Measurements from ENCODE around the gene HNRNPLL. TPM values are rescaled to one million over a fixed set of nuclear protein-coding genes. Genes with fewer than 3 reads are reported as not detected.
A peak's percentile ranks its signal among the peaks of the same experiment; 100 is the strongest.

The HNRNPLL gene
- total RNA-seq, 1 experiment from 2014 or later = 42.8 TPM

GRCh38 chr2:38592951-38593350 is 9.8 kb downstream of the HNRNPLL start:
- peak; percentile 17 for DNase-seq (ENCODE audit: low read depth)

GRCh38 chr2:38591152-38591551 is 11.6 kb downstream of the HNRNPLL start:
- no peak for DNase-seq (ENCODE audit: low read depth)

- no peak for DNase-seq (ENCODE audit: low read depth)
Observed at GRCh38 chr2:38590053-38590452, 12.7 kb downstream of the HNRNPLL start.

- DNase-seq (ENCODE audit: low read depth) = no peak
Observed at GRCh38 chr2:38586931-38587330, 15.8 kb downstream of the HNRNPLL start.

GRCh38 chr2:38584881-38585280 is 17.8 kb downstream of the HNRNPLL start:
- DNase-seq (ENCODE audit: low read depth) = no peak

- no peak for DNase-seq (ENCODE audit: low read depth)
Observed at GRCh38 chr2:38583994-38584393, 18.7 kb downstream of the HNRNPLL start.

- no peak for DNase-seq (ENCODE audit: low read depth)
Observed at GRCh38 chr2:38583524-38583923, 19.2 kb downstream of the HNRNPLL start.

GRCh38 chr2:38581193-38582147 is 21.3 kb downstream of the HNRNPLL start:
- DNase-seq (ENCODE audit: low read depth) = peak; percentile 69

GRCh38 chr2:38580115-38580636 is 22.6 kb downstream of the HNRNPLL start:
- DNase-seq (ENCODE audit: low read depth) = no peak

GRCh38 chr2:38578832-38579231 is 23.9 kb downstream of the HNRNPLL start:
- peak; percentile 21 for DNase-seq (ENCODE audit: low read depth)

GRCh38 chr2:38574278-38574677 is 28.4 kb downstream of the HNRNPLL start:
- DNase-seq (ENCODE audit: low read depth) = no peak

GRCh38 chr2:38572167-38572566 is 30.6 kb downstream of the HNRNPLL start:
- peak; percentile 10 for DNase-seq (ENCODE audit: low read depth)

GRCh38 chr2:38571193-38571592 is 31.5 kb downstream of the HNRNPLL start:
- no peak for DNase-seq (ENCODE audit: low read depth)

GRCh38 chr2:38568724-38569436 is 33.8 kb downstream of the HNRNPLL start:
- no peak for DNase-seq (ENCODE audit: low read depth)

- DNase-seq (ENCODE audit: low read depth) = no peak
Observed at GRCh38 chr2:38565333-38565732, 37.4 kb downstream of the HNRNPLL start.

GRCh38 chr2:38561691-38562090 is 41.0 kb downstream of the HNRNPLL start:
- DNase-seq (ENCODE audit: low read depth) = no peak

GRCh38 chr2:38560092-38560491 is 42.6 kb downstream of the HNRNPLL start:
- DNase-seq (ENCODE audit: low read depth) = no peak

GRCh38 chr2:38557981-38558380 is 44.7 kb downstream of the HNRNPLL start:
- DNase-seq (ENCODE audit: low read depth) = no peak

- no peak for DNase-seq (ENCODE audit: low read depth)
Observed at GRCh38 chr2:38557217-38557616, 45.5 kb downstream of the HNRNPLL start.

- no peak for DNase-seq (ENCODE audit: low read depth)
Observed at GRCh38 chr2:38556006-38556801, 46.5 kb downstream of the HNRNPLL start.

GRCh38 chr2:38554973-38555595 is 47.6 kb downstream of the HNRNPLL start:
- DNase-seq (ENCODE audit: low read depth) = peak; percentile 29
